ENCODE results near the gene NID2. TPM values are rescaled to one million over a fixed set of nuclear protein-coding genes. Genes with fewer than 3 reads are reported as not detected.
A peak's percentile ranks its signal among the peaks of the same experiment; 100 is the strongest.

NID2 gene
- total and polyA plus RNA-seq, 2 of the 4 experiments (the other 2 are of a cell fraction): 101 to 303 TPM

DNA sequence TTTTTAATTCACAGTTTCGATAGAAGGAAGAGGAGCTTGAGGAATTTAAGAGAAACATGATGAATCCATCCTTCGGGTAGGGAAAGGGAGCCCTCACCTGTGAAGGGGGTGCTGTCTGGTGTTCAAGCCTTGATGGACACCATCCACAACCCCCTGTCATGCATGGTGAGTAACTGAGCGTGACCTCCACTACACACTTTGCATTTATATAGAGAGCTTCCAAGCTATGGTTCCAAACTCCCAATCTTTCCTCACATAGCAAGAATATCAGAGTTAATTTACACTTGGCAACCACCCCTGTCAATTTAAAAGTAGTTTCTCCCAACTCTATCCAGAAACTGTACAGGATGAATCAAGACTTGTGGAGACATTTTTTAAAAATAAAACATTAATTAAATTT, 13.1 kb upstream of the NID2 start:
- Histone ChIP-seq H3K4me3 (ENCODE audit: insufficient read depth, low read depth, low read length) (no peak overlapping the region), H3K14ac (replicated peaks; ENCODE audit: low read depth, low read length) (peak overlapping the region; percentile 97), H2AK9ac (replicated peaks; ENCODE audit: low read depth, low read length, poor library complexity) (peak overlapping the region; percentile 74), H3K9me1 (ENCODE audit: insufficient read depth, low read length) (peaks cover 18% of the 10 kb centered on the region), H4K91ac (ENCODE audit: insufficient read depth, low read depth, low read length) (peak overlapping the region; percentile 92), H2BK15ac (ENCODE audit: low read depth, low read length) (peak overlapping the region; percentile 98), H3K79me1 (ENCODE audit: low read depth in 1 of 2, low read length in 2 of 2) (peaks cover 0 to 14% of the 10 kb centered on the region in 2 experiments; a peak in 1 of 4 replicates), H3K9ac (ENCODE audit: low read depth, low read length) (peak overlapping the region; percentile 43), H3K9me3 (ENCODE audit: control insufficient read depth, insufficient read depth, low read length) (peaks cover 4% of the 10 kb centered on the region; the same call in 1 of the 2 replicates), H2BK20ac (ENCODE audit: low read depth, low read length) (peak overlapping the region; percentile 90), H4K5ac (ENCODE audit: low read depth, low read length) (peak overlapping the region; percentile 96), H3K23ac (ENCODE audit: low read depth, low read length) (peak overlapping the region; percentile 72), H3K56ac (ENCODE audit: extremely low read depth, insufficient read depth, low read length) (peak overlapping the region; percentile 77; the same call in 1 of the 2 replicates), H2AK5ac (ENCODE audit: low read depth, low read length) (peak overlapping the region; percentile 98), H4K8ac (ENCODE audit: low read depth in 2 of 2, low read length in 2 of 2) (peak overlapping the region; percentile 75 to 93), H2AFZ (replicated peaks; ENCODE audit: low read length, poor library complexity) (peak overlapping the region; percentile 65), H3K4me2 (ENCODE audit: low read depth, low read length) (no peak overlapping the region), H3K36me3 (ENCODE audit: control insufficient read depth, insufficient read depth, low read length) (no peaks in the 10 kb centered on the region), H2BK5ac (ENCODE audit: low read depth, low read length, poor library complexity, severe bottlenecking) (peak overlapping the region; percentile 98), H4K20me1 (ENCODE audit: insufficient read depth, low read length) (no peaks in the 10 kb centered on the region), H2BK120ac (ENCODE audit: low read depth, low read length) (peak overlapping the region; percentile 99), H3K27me3 (ENCODE audit: control insufficient read depth, insufficient read depth, low read length) (no peaks in the 10 kb centered on the region), H3K4ac (ENCODE audit: low read depth, low read length) (peak overlapping the region; percentile 95), H3K4me1 (ENCODE audit: control insufficient read depth, insufficient read depth, low read length) (peaks cover 27% of the 10 kb centered on the region), H3K18ac (ENCODE audit: low read depth, low read length) (peak overlapping the region; percentile 94), H3K27ac (ENCODE audit: insufficient read depth, low read length) (peak overlapping the region; percentile 34)
- intact Hi-C loops (cut with micrococcal nuclease): loop anchor here (2.0 kb wide), 1 partner anchor 29 kb away; no protein-coding TSS in a partner anchor
- CTCF ChIA-PET: interaction anchor here (2.8 kb wide), 1 partner anchor 11 kb away, joined by 19 read pairs; no protein-coding TSS in a partner anchor
- 80% methylated on average over 1 of the region's 3 CpGs; no CpG with 5 or more reads in 1 of the 2 experiments for WGBS, 2 experiments (ENCODE audit: extremely low coverage in 2 of 2, insufficient read length in 1 of 2)
- dilution Hi-C loops (cut with HindIII; ENCODE audit: low sequenced_read_pairs, unreplicated experiment): no loop called here
- BruUV-seq (replicated peaks): no TSS peak
- TF ChIP-seq CTCF (conservative IDR thresholded peaks at IDR 0.05; ENCODE audit: low read depth, low read length) (no peak), MAFK (IDR thresholded peaks at IDR 0.05; ENCODE audit: low read depth, low read length) (no peak), BHLHE40 (IDR thresholded peaks at IDR 0.05; ENCODE audit: low read depth, low read length) (no peak)
- ATAC-seq (ENCODE audit: low read depth) (no peak), DNase-seq (no peak)
- POLR2A ChIA-PET (ENCODE audit: unreplicated experiment): interaction anchor here (2.7 kb wide), 1 partner anchor 13 kb away, joined by 14 read pairs; the partner anchor contains the start of gene NID2
- in situ Hi-C loops (cut with MboI; ENCODE audit: low sequenced_read_pairs): no loop called here
